Endothelial cell of umbilical vein (primary cell): ENCODE measurements around the gene TDRD7. TPM values are rescaled to one million over a fixed set of nuclear protein-coding genes. Genes with fewer than 3 reads are reported as not detected.

Experiments
- BruUV-seq: library from RNA; stranded (reverse); fragments of 400-500 nt; replicated peaks from 2 replicates; lab custom pipeline; 2021; lab: Mats Ljungman, UMichigan
- CTCF ChIA-PET: fragments of 300-600, 350-600 bp; sonication (Branson Sonifier 250); formaldehyde crosslinking; loops from one replicate; lab custom pipeline; 2021; ENCODE audit warnings: antibody characterized with exemption, inconsistent platforms; lab: Charles Lee
- POLR2A ChIA-PET: fragments of 300-600, 350-600 bp; sonication (Branson Sonifier 250); formaldehyde crosslinking; loops from one replicate; lab custom pipeline; 2021; ENCODE audit warnings: antibody characterized with exemption, inconsistent platforms; lab: Charles Lee
- DNase-seq: peaks from one replicate; pipeline ENCODE4 v3.0.0-alpha.2; 2011; ENCODE audit warnings: low read depth, low spot score
- FAIRE-seq: peaks from 2 replicates; lab custom pipeline; 2011; peaks lifted over from hg19 to GRCh38; lab: Jason Lieb, UNC
- H2AFZ ChIP-seq: 2 replicates; pipeline ENCODE4 v1.6.0; 2012; ENCODE audit warnings: low read depth, low read length, control low read depth, inconsistent platforms
- H3K27ac ChIP-seq: 2 replicates; pipeline ENCODE4 v1.5.1; 2011; ENCODE audit warnings: low read depth, mild to moderate bottlenecking, control low read depth, low read length, moderate library complexity; ENCODE audit not compliant: insufficient read depth
- H3K27me3 ChIP-seq, 2 experiments: 2 replicates each; pipeline versions ENCODE4 v1.6.0 to v1.6.1; 2011; ENCODE audit warnings: low read length in 2 of 2, mixed read lengths in 1 of 2; ENCODE audit not compliant: control insufficient read depth in 2 of 2, insufficient read depth in 2 of 2
- H3K36me3 ChIP-seq, 2 experiments: 2 replicates in 1 of 2; 3 replicates in 1 of 2; pipeline ENCODE4 v1.5.1; 2011; ENCODE audit warnings: low read length in 2 of 2, mild to moderate bottlenecking in 1 of 2, moderate library complexity in 1 of 2; ENCODE audit not compliant: control insufficient read depth in 2 of 2, insufficient read depth in 2 of 2; ENCODE audit errors: extremely low read depth in 1 of 2
- H3K4me1 ChIP-seq: 3 replicates; pipeline ENCODE4 v1.5.1; 2011; ENCODE audit warnings: mild to moderate bottlenecking, low read length; ENCODE audit not compliant: control insufficient read depth, insufficient read depth; ENCODE audit errors: extremely low read depth
- H3K4me2 ChIP-seq: 2 replicates; pipeline ENCODE4 v1.6.1; 2011; ENCODE audit warnings: low read length, control low read depth, mixed read lengths; ENCODE audit not compliant: insufficient read depth
- H3K4me3 ChIP-seq, 3 experiments: fragments of 200-600 bp in 1 of 3; sonication (generic), shearing (Covaris generic) in 1 of 3; replicated peaks in 1 of 3; 2 replicates each; pipeline ENCODE4 v1.5.1; 2011 to 2016; ENCODE audit warnings: control low read depth in 3 of 3, low read length in 3 of 3, mild to moderate bottlenecking in 2 of 3, inconsistent platforms in 1 of 3, low read depth in 1 of 3, moderate library complexity in 1 of 3; ENCODE audit not compliant: insufficient read depth in 1 of 3
- H3K79me2 ChIP-seq: 2 replicates; pipeline ENCODE4 v1.6.0; 2012; ENCODE audit warnings: low read length, inconsistent platforms; ENCODE audit not compliant: control insufficient read depth, insufficient read depth
- H3K9ac ChIP-seq: replicated peaks from 2 replicates; pipeline ENCODE3; 2011; ENCODE audit warnings: low read length, control low read depth; ENCODE audit not compliant: insufficient read depth; ENCODE audit errors: extremely low read depth
- H3K9me1 ChIP-seq: replicated peaks from 3 replicates; pipeline ENCODE4 v1.6.0; 2011; ENCODE audit warnings: mild to moderate bottlenecking, low read length; ENCODE audit not compliant: control insufficient read depth, insufficient read depth; ENCODE audit errors: extremely low read depth
- H3K9me3 ChIP-seq: replicated peaks from 2 replicates; pipeline ENCODE4 v1.5.1; 2012; ENCODE audit warnings: low read length, inconsistent platforms; ENCODE audit not compliant: control insufficient read depth, insufficient read depth
- H4K20me1 ChIP-seq: replicated peaks from 2 replicates; pipeline ENCODE3; 2011; ENCODE audit warnings: mild to moderate bottlenecking, low read length; ENCODE audit not compliant: control insufficient read depth, insufficient read depth; ENCODE audit errors: extremely low read depth
- EZH2 ChIP-seq: IDR thresholded peaks from 2 replicates; pipeline ENCODE4 v1.6.1; 2012; ENCODE audit warnings: borderline replicate concordance, low read depth, mild to moderate bottlenecking, moderate library complexity, low read length, inconsistent platforms; ENCODE audit not compliant: severe bottlenecking
- FOS ChIP-seq: IDR thresholded peaks from 2 replicates; pipeline ENCODE4 v1.6.1; 2011; ENCODE audit warnings: mild to moderate bottlenecking, low read length, moderate library complexity, borderline replicate concordance; ENCODE audit not compliant: insufficient read depth
- GATA2 ChIP-seq: IDR thresholded peaks from 2 replicates; pipeline ENCODE4 v1.7.0; 2011; ENCODE audit warnings: low read depth, mild to moderate bottlenecking, moderate library complexity, mixed read lengths, low read length; ENCODE audit not compliant: insufficient read length, insufficient read depth
- JUN ChIP-seq: IDR thresholded peaks from 2 replicates; pipeline ENCODE4 v1.6.1; 2011; ENCODE audit warnings: borderline replicate concordance, low read depth; ENCODE audit not compliant: insufficient read length, insufficient read depth
- MYC ChIP-seq: IDR thresholded peaks from one replicate; pipeline ENCODE4 v1.6.1; 2011; ENCODE audit warnings: mild to moderate bottlenecking, low read depth, low read length
- POLR2A ChIP-seq: IDR thresholded peaks from 2 replicates; pipeline ENCODE4 v1.6.1; 2012; ENCODE audit warnings: low read depth, mild to moderate bottlenecking, control low read depth, low read length
- POLR2AphosphoS5 ChIP-seq: IDR thresholded peaks from 2 replicates; pipeline ENCODE4 v1.6.1; 2012; ENCODE audit warnings: low read depth, mild to moderate bottlenecking, control low read depth, low read length, moderate library complexity; ENCODE audit not compliant: insufficient read depth
- dilution Hi-C: fragments of 300-500 bp; cut with MboI; formaldehyde crosslinking; loops from one replicate; pipeline ENCODE4 v1.15.0; 2019; ENCODE audit warnings: low sequenced_read_pairs; ENCODE audit not compliant: extremely low pct_ligation_motif_present
- intact Hi-C: fragments of 100-400 bp; cut with micrococcal nuclease; formaldehyde crosslinking; loops from one replicate; pipeline ENCODE4 v1.10.0; 2022
- polyA plus RNA-seq, 4 experiments: library from polyadenylated mRNA; depleted of rRNA in 3 of 4; stranded (reverse) in 3 of 4; unstranded in 1 of 4; fragments of >200 nt; gene quantifications; 2 replicates each; pipeline versions ENCODE4 v1.2.1 to v1.2.3, GENCODE V29; 2011 to 2012; ENCODE audit warnings: missing spikeins in 1 of 4
- total RNA-seq: library from RNA; stranded (reverse); gene quantifications from 2 replicates; pipeline ENCODE4 v1.2.3, GENCODE V29; 2021
- TF ChIP-seq, protein P1 (sequence below), 2 donors: IDR thresholded peaks; 1 replicate in 1 of 2; 2 replicates in 1 of 2; pipeline ENCODE4 v1.5.1; 2011; ENCODE audit warnings: low read length in 2 of 2, mild to moderate bottlenecking in 2 of 2, moderate library complexity in 2 of 2, control low read depth in 1 of 2, inconsistent platforms in 1 of 2, low read depth in 1 of 2; ENCODE audit not compliant: insufficient read depth in 1 of 2; ENCODE audit errors: extremely low read depth in 1 of 2
- TF ChIP-seq, protein P2 (sequence below): IDR thresholded peaks from 2 replicates; pipeline ENCODE4 v1.6.1; 2011; ENCODE audit not compliant: insufficient read depth, insufficient read length

Gene TDRD7
- total and polyA plus RNA-seq, 2 donors (not counting 3 experiments of a cell fraction or from before 2014, with no cell fraction given) = 4.9 to 11.5 TPM

GRCh38 chr9:97365634-97366033 lies 46.3 kb upstream of the TDRD7 start:
- H3K27me3 ChIP-seq = no peaks in the 10 kb centered on the region
- H3K9me3 ChIP-seq = no peaks in the 10 kb centered on the region
- POLR2A ChIA-PET = no interaction called here
- H2AFZ ChIP-seq = no peak overlapping the region
- TF ChIP-seq MYC (no peak), JUN (no peak), FOS (no peak), EZH2 (no peak), POLR2A (no peak), GATA2 (no peak), POLR2AphosphoS5 (no peak)
- TF ChIP-seq, protein P1, sequence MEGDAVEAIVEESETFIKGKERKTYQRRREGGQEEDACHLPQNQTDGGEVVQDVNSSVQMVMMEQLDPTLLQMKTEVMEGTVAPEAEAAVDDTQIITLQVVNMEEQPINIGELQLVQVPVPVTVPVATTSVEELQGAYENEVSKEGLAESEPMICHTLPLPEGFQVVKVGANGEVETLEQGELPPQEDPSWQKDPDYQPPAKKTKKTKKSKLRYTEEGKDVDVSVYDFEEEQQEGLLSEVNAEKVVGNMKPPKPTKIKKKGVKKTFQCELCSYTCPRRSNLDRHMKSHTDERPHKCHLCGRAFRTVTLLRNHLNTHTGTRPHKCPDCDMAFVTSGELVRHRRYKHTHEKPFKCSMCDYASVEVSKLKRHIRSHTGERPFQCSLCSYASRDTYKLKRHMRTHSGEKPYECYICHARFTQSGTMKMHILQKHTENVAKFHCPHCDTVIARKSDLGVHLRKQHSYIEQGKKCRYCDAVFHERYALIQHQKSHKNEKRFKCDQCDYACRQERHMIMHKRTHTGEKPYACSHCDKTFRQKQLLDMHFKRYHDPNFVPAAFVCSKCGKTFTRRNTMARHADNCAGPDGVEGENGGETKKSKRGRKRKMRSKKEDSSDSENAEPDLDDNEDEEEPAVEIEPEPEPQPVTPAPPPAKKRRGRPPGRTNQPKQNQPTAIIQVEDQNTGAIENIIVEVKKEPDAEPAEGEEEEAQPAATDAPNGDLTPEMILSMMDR (IDR thresholded peaks at IDR 0.05; ENCODE audit: extremely low read depth in 1 of 2, insufficient read depth in 1 of 2, low read depth in 1 of 2, low read length in 2 of 2) = no peak
- TF ChIP-seq, protein P2, sequence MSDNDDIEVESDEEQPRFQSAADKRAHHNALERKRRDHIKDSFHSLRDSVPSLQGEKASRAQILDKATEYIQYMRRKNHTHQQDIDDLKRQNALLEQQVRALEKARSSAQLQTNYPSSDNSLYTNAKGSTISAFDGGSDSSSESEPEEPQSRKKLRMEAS = no peak
- H3K4me1 ChIP-seq = no peaks in the 10 kb centered on the region
- no TSS peak for BruUV-seq
- H3K4me3 ChIP-seq = no peak overlapping the region
- FAIRE-seq = no peak
- CTCF ChIA-PET = interaction anchor here (1.0 kb wide), 1 partner anchor 9 kb away, joined by 3 read pairs; no protein-coding TSS in a partner anchor
- no peak overlapping the region for H3K4me2 ChIP-seq
- H3K27ac ChIP-seq = no peak overlapping the region
- dilution Hi-C loops (no loop called here), intact Hi-C loops (no loop called here)
- H3K9me1 ChIP-seq = no peaks in the 10 kb centered on the region
- no peak overlapping the region for H3K9ac ChIP-seq
- no peak for DNase-seq
- no peaks in the 10 kb centered on the region for H3K36me3 ChIP-seq
- H3K79me2 ChIP-seq = no peaks in the 10 kb centered on the region
- no peaks in the 10 kb centered on the region for H4K20me1 ChIP-seq
